HCT116 (cell line): ENCODE results near the gene ZNF624. TPM values are rescaled to one million over a fixed set of nuclear protein-coding genes. Genes with fewer than 3 reads are reported as not detected.
"Not testable (repeated sequence)": the region's sequence is repeated elsewhere in the genome, so short reads cannot be mapped to it uniquely, and the experiment has no call there.

Experiments used
- ATAC-seq: fragments of 200-7000 bp; cut with Tn5 transposase; 2 replicates; pipeline ENCODE4 v1.9.1; 2020; ENCODE audit warnings: mild to moderate bottlenecking, moderate library complexity
- BruUV-seq: library from RNA; stranded (reverse); fragments of 400-500 nt; replicated peaks from 2 replicates; lab custom pipeline; 2021; lab: Mats Ljungman, UMichigan
- CTCF ChIA-PET: fragments of 300-600 bp; sonication (Branson Sonifier 250); formaldehyde crosslinking; loops from one replicate; lab custom pipeline; 2021; ENCODE audit warnings: antibody characterized with exemption; lab: Charles Lee
- POLR2A ChIA-PET: fragments of 300-600, 350-600 bp; sonication (Branson Sonifier 250); formaldehyde crosslinking; loops from one replicate; lab custom pipeline; 2021; ENCODE audit warnings: antibody characterized with exemption; lab: Charles Lee
- RAD21 ChIA-PET, 2 experiments: fragments of 300-600 bp; sonication (Branson Sonifier 250); formaldehyde crosslinking; loops; one replicate each; lab custom pipeline; 2023; ENCODE audit warnings: low total read pairs in 2 of 2; ENCODE audit not compliant: uncharacterized antibody in 2 of 2, unreplicated experiment in 2 of 2, low non-redundant PET in 1 of 2; lab: Charles Lee
- DNase-seq: peaks from one replicate; pipeline ENCODE4 v3.0.0-alpha.2; 2010; ENCODE audit warnings: low read depth, low spot score
- H2AFZ ChIP-seq: fragments of 200-600 bp; shearing (Covaris generic), sonication (generic); 2 replicates; pipeline ENCODE4 v1.6.1; 2017; ENCODE audit warnings: low read depth, mixed run types, mixed read lengths, antibody characterized with exemption, low read length; ENCODE audit not compliant: poor library complexity, severe bottlenecking
- H3K27ac ChIP-seq: 2 replicates; pipeline ENCODE4 v1.5.1; 2012; ENCODE audit warnings: low read depth, low read length
- H3K27me3 ChIP-seq: fragments of 200-600 bp; sonication (generic); 2 replicates; pipeline ENCODE4 v1.6.1; 2016; ENCODE audit warnings: mixed run types, low read length, mixed read lengths; ENCODE audit not compliant: insufficient read depth
- H3K36me3 ChIP-seq, 2 experiments: fragments of 200-500 bp in 1 of 2; fragments of 200-600 bp in 1 of 2; sonication (Bioruptor generic) in 1 of 2; sonication (generic) in 1 of 2; 2 replicates each; pipeline versions ENCODE4 v1.5.1 to v1.6.1; 2014 to 2016; ENCODE audit warnings: low read length in 2 of 2, inconsistent platforms in 1 of 2, mixed read lengths in 1 of 2, mixed run types in 1 of 2; ENCODE audit not compliant: insufficient read depth in 2 of 2, control insufficient read depth in 1 of 2
- H3K4me1 ChIP-seq, 2 experiments: fragments of 200-600 bp in 1 of 2; sonication (generic) in 1 of 2; 2 replicates each; pipeline versions ENCODE4 v1.5.1 to v1.6.1; 2012 to 2017; ENCODE audit warnings: low read length in 2 of 2, inconsistent platforms in 1 of 2, mild to moderate bottlenecking in 1 of 2, mixed read lengths in 1 of 2, mixed run types in 1 of 2, moderate library complexity in 1 of 2; ENCODE audit not compliant: insufficient read depth in 2 of 2, control insufficient read depth in 1 of 2
- H3K4me2 ChIP-seq: fragments of 200-600 bp; sonication (generic); 2 replicates; pipeline ENCODE4 v1.6.1; 2017; ENCODE audit warnings: mixed run types, low read length, mixed read lengths
- H3K4me3 ChIP-seq, 2 experiments: fragments of 200-600 bp in 1 of 2; sonication (generic) in 1 of 2; replicated peaks in 1 of 2; 2 replicates each; pipeline ENCODE4 v1.5.1; 2011 to 2016; ENCODE audit warnings: low read length in 2 of 2, control low read depth in 1 of 2, low read depth in 1 of 2, mild to moderate bottlenecking in 1 of 2, mixed read lengths in 1 of 2, mixed run types in 1 of 2
- H3K79me2 ChIP-seq: fragments of 200-600 bp; sonication (generic); 2 replicates; pipeline ENCODE4 v1.6.1; 2017; ENCODE audit warnings: mild to moderate bottlenecking, mixed run types, low read length, moderate library complexity, mixed read lengths; ENCODE audit not compliant: insufficient read depth
- H3K9ac ChIP-seq: fragments of 200-600 bp; sonication (generic); 2 replicates; pipeline ENCODE4 v1.6.1; 2016; ENCODE audit warnings: low read length, mixed read lengths
- H3K9me2 ChIP-seq: fragments of 200-600 bp; sonication (generic), shearing (Covaris generic); 2 replicates; pipeline ENCODE4 v1.6.1; 2017; ENCODE audit warnings: mixed run types, mild to moderate bottlenecking, moderate library complexity; ENCODE audit not compliant: insufficient read depth
- H3K9me3 ChIP-seq, 2 experiments: fragments of 200-500 bp in 1 of 2; fragments of 200-600 bp in 1 of 2; sonication (Bioruptor generic) in 1 of 2; sonication (generic) in 1 of 2; 2 replicates each; pipeline ENCODE4 v1.6.1; 2014 to 2017; ENCODE audit warnings: low read length in 2 of 2, mixed read lengths in 2 of 2, inconsistent platforms in 1 of 2, low read depth in 1 of 2, mild to moderate bottlenecking in 1 of 2, mixed run types in 1 of 2, moderate library complexity in 1 of 2; ENCODE audit not compliant: control insufficient read depth in 1 of 2, insufficient read depth in 1 of 2
- H4K20me1 ChIP-seq: fragments of 200-600 bp; sonication (generic), shearing (Covaris generic); 2 replicates; pipeline ENCODE4 v1.6.1; 2017; ENCODE audit warnings: mixed run types, mild to moderate bottlenecking, moderate library complexity; ENCODE audit not compliant: insufficient read depth
- ATF3 ChIP-seq: IDR thresholded peaks from 2 replicates; pipeline ENCODE4 v1.6.1; 2012
- FOSL1 ChIP-seq: IDR thresholded peaks from 2 replicates; pipeline ENCODE4 v1.6.1; 2012; ENCODE audit warnings: low read depth
- YY1 ChIP-seq: IDR thresholded peaks from 2 replicates; pipeline ENCODE4 v1.6.1; 2011; ENCODE audit warnings: low read length, low read depth, moderate library complexity, mild to moderate bottlenecking; ENCODE audit not compliant: insufficient replicate concordance; ENCODE audit errors: extremely low read depth
- intact Hi-C: fragments of 100-400 bp; cut with micrococcal nuclease; formaldehyde crosslinking; loops from 2 replicates; pipeline ENCODE4 v1.10.0; 2022
- total RNA-seq: library from RNA; stranded (reverse); gene quantifications from one replicate; pipeline ENCODE4 v1.2.1, GENCODE V29; 2021; ENCODE audit not compliant: unreplicated experiment

Gene ZNF624
- total RNA-seq, 1 experiment from 2014 or later = 2.9 TPM

- no peak for TF ChIP-seq ATF3
- TF ChIP-seq YY1 = no peak
- TF ChIP-seq FOSL1 = no peak
These were observed 23.1 kb upstream of the ZNF624 start (continued) for GRCh38 chr17:16676676-16677268.

- H3K4me2 ChIP-seq, POLR2A ChIA-PET, H3K27ac ChIP-seq: not testable (repeated sequence)
These were observed 13.4 kb upstream of the ZNF624 start for GRCh38 chr17:16666907-16667636.

GRCh38 chr17:16666553-16666906 is 12.9 kb upstream of the ZNF624 start:
- H3K9me2 ChIP-seq, CTCF ChIA-PET, H3K4me3 ChIP-seq, RAD21 ChIA-PET, H4K20me1 ChIP-seq, POLR2A ChIA-PET, DNase-seq, BruUV-seq, H3K36me3 ChIP-seq, H3K27ac ChIP-seq, H3K79me2 ChIP-seq, ATAC-seq, H3K9me3 ChIP-seq, intact Hi-C loops, H3K9ac ChIP-seq, H3K4me2 ChIP-seq, H3K27me3 ChIP-seq, H2AFZ ChIP-seq, H3K4me1 ChIP-seq: not testable (repeated sequence)

More at GRCh38 chr17:16666907-16667636, 13.4 kb upstream of the ZNF624 start:
- H3K36me3 ChIP-seq, DNase-seq, H3K9me3 ChIP-seq, H3K79me2 ChIP-seq, H3K4me3 ChIP-seq, BruUV-seq, H3K27me3 ChIP-seq, H4K20me1 ChIP-seq, RAD21 ChIA-PET, intact Hi-C loops, CTCF ChIA-PET, ATAC-seq, H3K9ac ChIP-seq, H3K4me1 ChIP-seq, H3K9me2 ChIP-seq, H2AFZ ChIP-seq: not testable (repeated sequence)
